HG03439 (cell line): ENCODE measurements around the gene LZTS2.

Source experiments
- ATAC-seq: cut with Tn5 transposase; IDR thresholded peaks from one replicate; pipeline ENCODE4 v1.9.1; 2021; ENCODE audit warnings: mild to moderate bottlenecking, moderate library complexity; ENCODE audit not compliant: unreplicated experiment

LZTS2 gene

DNA sequence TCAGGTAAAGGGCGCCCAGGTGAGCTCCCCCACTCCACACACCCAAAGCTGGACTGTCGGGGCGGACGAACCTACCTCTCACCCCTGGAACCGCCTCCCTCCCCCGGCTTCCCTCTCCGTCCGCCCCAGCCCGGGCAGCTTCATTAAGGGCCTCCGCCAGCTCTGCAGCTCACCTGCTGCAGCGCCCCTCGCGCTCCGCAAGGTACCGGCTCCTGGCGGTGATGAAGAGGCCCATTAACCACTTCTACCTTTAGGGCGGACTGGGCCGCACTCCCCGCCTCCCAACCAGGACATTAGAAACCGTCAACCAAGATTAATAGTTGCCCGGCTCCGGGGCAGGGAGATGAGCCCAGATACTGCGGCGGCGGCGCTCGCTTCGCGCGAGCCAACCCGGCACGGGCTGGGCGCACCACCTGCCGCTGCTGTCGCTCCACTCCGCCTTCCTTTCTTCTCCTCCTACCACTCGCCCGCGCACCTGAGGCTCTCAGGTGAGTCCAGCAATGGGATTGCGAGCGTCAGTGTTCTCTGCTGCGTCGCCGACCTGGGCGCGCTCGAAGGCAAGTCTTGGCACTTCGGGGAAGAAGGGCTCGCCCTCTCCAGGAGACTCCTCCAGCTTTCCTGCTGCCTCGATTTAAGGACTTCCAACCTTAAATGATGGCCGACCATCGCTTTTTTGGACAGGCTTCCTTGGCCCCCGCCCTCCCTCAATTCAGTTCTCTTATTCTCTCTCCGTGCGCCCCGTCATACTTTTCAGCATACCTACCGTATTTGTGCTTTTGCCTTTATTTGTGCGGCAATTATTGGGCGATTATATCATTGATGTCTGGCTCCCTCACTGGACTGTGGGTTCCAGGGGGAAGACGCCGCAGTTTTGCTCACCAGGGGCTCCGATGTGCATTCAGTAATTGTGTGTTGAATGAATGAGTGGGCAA lies 48.6 kb downstream of the LZTS2 start:
- no peak for ATAC-seq

DNA sequence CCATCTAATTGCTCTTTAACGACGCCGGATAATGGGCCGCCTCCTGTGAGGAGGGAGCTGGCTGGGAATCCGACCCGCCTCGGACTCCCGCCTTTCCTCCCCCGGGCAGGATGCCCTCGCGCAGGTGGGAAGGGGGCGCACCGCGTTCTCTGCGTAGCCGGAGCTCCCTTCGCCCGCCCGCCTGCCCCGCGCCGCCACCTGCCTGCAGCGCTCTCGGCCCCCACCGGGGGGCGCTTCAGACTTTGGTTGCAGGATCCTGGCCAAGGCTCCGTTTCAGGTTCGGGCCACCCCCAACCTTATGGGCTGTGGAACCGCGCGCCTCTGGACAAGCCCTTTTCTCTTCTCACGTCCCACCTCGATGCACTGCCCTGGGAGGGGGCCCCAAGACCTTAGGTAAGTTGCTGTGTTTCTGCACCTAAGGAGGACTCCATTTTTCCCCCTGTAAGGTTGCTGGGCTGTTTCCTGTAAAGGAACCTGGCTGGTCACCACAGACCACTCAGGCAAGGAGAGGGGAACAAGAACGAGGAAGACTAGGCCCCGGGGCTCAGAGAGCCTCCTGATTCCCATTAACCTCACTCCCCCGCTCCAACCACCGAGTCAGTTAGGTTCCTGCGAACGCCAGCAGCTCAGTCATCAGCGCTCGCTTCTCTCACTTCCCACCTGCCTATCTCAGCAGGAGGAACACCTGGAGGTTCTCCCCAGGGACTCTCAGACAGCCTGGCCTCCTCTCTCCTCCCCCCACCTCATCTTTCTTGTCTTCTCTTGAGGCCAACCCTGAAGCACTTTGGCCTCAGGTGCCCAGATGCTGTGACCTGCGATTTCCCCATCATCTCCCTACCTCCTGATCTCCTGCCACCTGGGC lies 50.8 kb downstream of the LZTS2 start:
- no peak for ATAC-seq

- ATAC-seq: no peak
Measured at GRCh38 chr10:101052285-101052684, 52.7 kb downstream of the LZTS2 start.

DNA sequence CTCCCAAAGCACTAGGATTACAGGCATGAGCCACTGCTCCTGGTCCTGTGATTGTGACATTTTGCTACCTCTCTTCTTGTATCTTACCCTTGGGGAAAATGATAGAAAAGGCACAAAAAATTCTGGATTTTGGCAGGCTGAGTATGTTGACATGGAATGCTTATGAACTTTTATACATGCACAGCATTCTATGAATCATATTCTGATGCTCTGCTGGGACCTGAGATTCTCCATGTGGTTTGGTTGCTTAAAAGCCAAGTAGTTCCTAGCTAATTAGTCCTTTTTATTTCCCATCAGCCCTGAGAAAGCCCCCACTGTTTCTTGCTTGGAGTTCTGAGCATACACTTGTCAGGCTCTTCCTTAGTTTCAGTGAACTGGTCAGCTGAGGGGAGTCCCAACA lies 53.9 kb downstream of the LZTS2 start:
- ATAC-seq: no peak

- ATAC-seq: no peak
Measured at GRCh38 chr10:101054351-101054750, 54.7 kb downstream of the LZTS2 start.

- no peak for ATAC-seq
Measured at GRCh38 chr10:101054876-101055275, 55.3 kb downstream of the LZTS2 start.

- no peak for ATAC-seq
Measured at GRCh38 chr10:101055411-101055810, 55.8 kb downstream of the LZTS2 start.

DNA sequence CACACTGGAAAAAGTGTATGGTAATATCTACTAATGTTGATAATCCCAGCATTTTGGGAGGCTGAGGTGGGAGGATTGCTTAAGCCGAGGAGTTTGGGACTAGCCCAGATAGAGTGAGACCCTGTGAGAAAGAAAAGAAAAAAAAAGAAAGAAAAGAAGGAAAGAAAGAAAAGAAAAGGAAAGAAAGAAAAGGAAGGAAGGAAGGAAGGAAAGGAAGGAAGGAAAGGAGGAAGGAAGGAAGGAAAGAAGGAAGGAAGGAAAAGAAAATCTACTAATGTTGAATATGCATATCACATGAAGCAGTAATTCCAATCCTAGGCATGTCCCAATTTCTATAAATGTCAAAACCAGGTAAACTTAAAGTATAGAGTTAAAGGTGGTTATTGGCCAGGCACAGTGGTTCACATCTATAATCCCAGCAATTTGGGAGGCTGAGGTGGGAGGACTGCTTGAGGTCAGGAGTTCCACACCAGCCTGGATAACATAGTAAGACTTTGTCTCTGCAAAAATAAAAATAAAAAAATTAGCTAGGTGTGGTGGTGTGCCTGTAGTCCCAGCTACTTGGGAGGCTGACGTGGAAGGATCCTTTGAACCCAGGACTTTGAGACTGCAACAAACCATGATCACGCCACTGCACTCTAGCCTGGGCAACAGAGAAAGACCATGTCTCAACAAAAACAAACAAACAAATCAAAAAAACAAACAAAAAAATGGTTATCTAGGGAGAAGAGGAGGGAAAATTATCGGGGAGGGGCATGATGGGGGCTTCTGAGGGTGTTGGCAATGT lies 57.0 kb downstream of the LZTS2 start:
- no peak for ATAC-seq
